Measurements from ENCODE around the gene GCSAML.

GCSAML gene

DNA sequence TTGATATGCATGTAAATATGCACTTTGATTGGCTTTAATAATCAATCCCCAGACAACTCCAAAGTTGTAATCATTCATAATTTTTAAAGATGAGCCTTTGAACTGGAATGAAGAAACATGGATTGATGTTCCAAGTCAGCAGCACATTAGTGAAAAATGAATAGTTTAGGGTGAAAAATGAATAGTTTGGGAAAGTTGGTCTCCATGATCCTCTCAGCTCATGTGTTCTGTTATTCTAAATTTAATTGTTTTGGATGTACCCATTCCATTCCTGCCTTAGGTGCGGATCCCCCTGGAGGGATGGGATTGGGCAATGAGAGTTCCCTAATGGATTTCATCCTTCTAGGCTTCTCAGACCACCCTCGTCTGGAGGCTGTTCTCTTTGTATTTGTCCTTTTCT lies 56.4 kb downstream of the GCSAML start, which contains the start of gene OR2G3:
Gene OR2G3 (plus strand): TSS at position 301 of the 400 bp plus-strand sequence. CDS start 0 bp downstream, at position 301.
- DNase-seq (ENCODE audit: low read depth in 1 of 2, low spot score in 1 of 2) = no peak
- in situ Hi-C loops (cut with HindIII; ENCODE audit: low pct_unique_long_range_greater_than_20kb, low sequenced_read_pairs) = no loop called here
- no peak for TF ChIP-seq JUND (IDR thresholded peaks at IDR 0.05; ENCODE audit: low read depth)

DNA sequence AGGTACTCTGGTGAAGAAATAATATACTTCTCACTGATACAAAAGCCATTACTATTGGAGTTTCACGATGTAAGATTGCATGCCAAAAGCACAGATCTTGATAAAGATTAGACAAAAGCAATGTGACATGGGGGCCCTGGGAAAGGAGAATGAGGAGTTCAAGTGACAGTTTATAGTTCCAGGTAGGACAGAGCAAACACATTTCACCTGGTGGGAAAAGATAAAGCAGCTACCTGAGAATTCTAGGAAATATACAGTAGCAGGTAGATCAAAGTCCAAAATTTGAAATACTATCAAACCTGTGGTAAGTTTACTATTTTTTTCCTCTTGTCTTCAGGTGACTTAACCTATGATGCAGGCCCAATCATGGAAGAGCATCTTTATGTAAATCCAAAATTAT lies 64.5 kb downstream of the GCSAML start:
- DNase-seq (ENCODE audit: low read depth in 1 of 2, low spot score in 1 of 2) = no peak
- in situ Hi-C loops (cut with HindIII; ENCODE audit: low pct_unique_long_range_greater_than_20kb, low sequenced_read_pairs) = no loop called here
- TF ChIP-seq JUND (IDR thresholded peaks at IDR 0.05; ENCODE audit: low read depth) = no peak

DNA sequence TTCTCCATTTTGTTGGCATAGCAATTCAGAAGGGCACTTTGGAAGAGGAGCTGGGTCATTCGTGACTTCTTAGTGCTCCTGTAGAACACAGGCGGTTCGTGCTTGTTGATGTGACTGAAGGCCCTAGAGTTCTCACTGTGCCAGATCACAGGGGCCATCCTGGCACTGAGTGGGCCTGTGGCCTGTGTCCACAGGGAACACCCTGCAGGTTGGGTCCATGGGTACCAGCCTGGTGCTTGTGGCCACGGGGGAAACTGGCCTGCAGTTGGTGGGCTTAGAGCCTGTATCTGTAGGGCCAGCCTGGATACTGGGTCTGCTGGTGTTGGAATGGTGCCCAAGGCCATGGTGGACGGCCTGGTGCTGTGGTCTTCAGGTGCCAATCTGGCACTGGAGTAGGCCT lies 65.7 kb downstream of the GCSAML start:
- in situ Hi-C loops (cut with HindIII; ENCODE audit: low pct_unique_long_range_greater_than_20kb, low sequenced_read_pairs) = no loop called here
- no peak for TF ChIP-seq JUND (IDR thresholded peaks at IDR 0.05; ENCODE audit: low read depth)
- DNase-seq (ENCODE audit: low read depth in 1 of 2, low spot score in 1 of 2) = no peak

Data from T47D (cell line).